ENCODE measurements around the gene DSCAM.

DNA sequence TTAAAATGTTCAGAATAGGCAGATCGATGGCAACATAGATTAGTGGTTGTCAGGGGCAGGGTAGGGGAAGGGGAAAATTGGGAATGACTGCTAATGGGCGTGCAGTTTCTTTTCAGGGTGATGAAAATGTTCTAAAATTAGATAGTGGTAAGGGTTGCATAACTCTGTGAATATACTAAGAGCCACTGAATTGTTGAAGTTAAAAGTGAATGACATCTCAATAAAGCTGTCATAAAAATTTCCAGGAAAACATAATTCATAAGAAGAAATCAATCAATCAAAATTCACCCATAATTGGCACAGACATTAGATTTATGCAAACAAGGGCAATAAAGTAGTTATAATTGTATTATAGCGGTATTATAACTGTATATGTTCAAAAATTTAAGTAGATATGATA, 751.5 kb downstream of the DSCAM start:
- TF ChIP-seq, protein P1, sequence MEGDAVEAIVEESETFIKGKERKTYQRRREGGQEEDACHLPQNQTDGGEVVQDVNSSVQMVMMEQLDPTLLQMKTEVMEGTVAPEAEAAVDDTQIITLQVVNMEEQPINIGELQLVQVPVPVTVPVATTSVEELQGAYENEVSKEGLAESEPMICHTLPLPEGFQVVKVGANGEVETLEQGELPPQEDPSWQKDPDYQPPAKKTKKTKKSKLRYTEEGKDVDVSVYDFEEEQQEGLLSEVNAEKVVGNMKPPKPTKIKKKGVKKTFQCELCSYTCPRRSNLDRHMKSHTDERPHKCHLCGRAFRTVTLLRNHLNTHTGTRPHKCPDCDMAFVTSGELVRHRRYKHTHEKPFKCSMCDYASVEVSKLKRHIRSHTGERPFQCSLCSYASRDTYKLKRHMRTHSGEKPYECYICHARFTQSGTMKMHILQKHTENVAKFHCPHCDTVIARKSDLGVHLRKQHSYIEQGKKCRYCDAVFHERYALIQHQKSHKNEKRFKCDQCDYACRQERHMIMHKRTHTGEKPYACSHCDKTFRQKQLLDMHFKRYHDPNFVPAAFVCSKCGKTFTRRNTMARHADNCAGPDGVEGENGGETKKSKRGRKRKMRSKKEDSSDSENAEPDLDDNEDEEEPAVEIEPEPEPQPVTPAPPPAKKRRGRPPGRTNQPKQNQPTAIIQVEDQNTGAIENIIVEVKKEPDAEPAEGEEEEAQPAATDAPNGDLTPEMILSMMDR (conservative IDR thresholded peaks at IDR 0.05 in 1 of 2, IDR thresholded peaks at IDR 0.05 in 1 of 2; ENCODE audit: low read depth in 1 of 2, low read length in 2 of 2): no peak
- no peak for TF ChIP-seq EZH2 (IDR thresholded peaks at IDR 0.05; ENCODE audit: low read length, missing control alignments)
